ENCODE results near the gene MAGOH. TPM values are rescaled to one million over a fixed set of nuclear protein-coding genes. Genes with fewer than 3 reads are reported as not detected.
"Not testable (repeated sequence)": the region's sequence is repeated elsewhere in the genome, so short reads cannot be mapped to it uniquely, and the experiment has no call there.

MAGOH gene
- polyA plus RNA-seq, 3 donors, result 22.9 to 70.8 (median 69.2) TPM

GRCh38 chr1:53186533-53186932, 51.8 kb downstream of the MAGOH start:
- H3K4me3 Mint-ChIP-seq, result no peak overlapping the region
- H2AFZ ChIP-seq (ENCODE audit: insufficient read depth, low read depth, low read length, poor library complexity, severe bottlenecking), result no peak overlapping the region
- no peak overlapping the region for H3K27ac ChIP-seq (ENCODE audit: low read depth in 1 of 2, low read length in 2 of 2)
- no peak for DNase-seq
- intact Hi-C loops (cut with micrococcal nuclease), result no loop called here
- no peaks in the 10 kb centered on the region for H3K4me1 Mint-ChIP-seq
- no peak overlapping the region for H3K4me3 ChIP-seq (replicated peaks in 1 of 3; ENCODE audit: low read depth in 2 of 3, low read length in 3 of 3)
- H3K9me3 ChIP-seq (replicated peaks in 1 of 2; ENCODE audit: control insufficient read depth in 1 of 2, insufficient read depth in 1 of 2, low read length in 2 of 2), result peaks cover 0 to 6% of the 10 kb centered on the region in 2 donors
- no peak overlapping the region for H3K4me2 ChIP-seq (replicated peaks; ENCODE audit: extremely low read depth, low read length, poor library complexity, severe bottlenecking)
- no peaks in the 10 kb centered on the region for H3K9me3 Mint-ChIP-seq
- no peaks in the 10 kb centered on the region for H4K20me1 ChIP-seq (ENCODE audit: insufficient read depth, low read length)
- no peak overlapping the region for H3K9ac ChIP-seq (ENCODE audit: insufficient read depth, low read length, poor library complexity, severe bottlenecking)
- H3K36me3 ChIP-seq (replicated peaks in 1 of 2; ENCODE audit: control insufficient read depth in 1 of 2, insufficient read depth in 2 of 2, low read length in 2 of 2), result no peaks in the 10 kb centered on the region
- no peaks in the 10 kb centered on the region for H3K79me2 ChIP-seq (ENCODE audit: insufficient read depth, low read length)
- H3K4me1 ChIP-seq (ENCODE audit: control insufficient read depth in 1 of 2, insufficient read depth in 2 of 2, low read length in 2 of 2), result no peaks in the 10 kb centered on the region
- no peaks in the 10 kb centered on the region for H3K27me3 ChIP-seq (ENCODE audit: control insufficient read depth in 2 of 2, insufficient read depth in 2 of 2, low read length in 2 of 2)
- TF ChIP-seq CTCF (IDR thresholded peaks at IDR 0.05), result no peak
- peak overlapping the region in 1 of 7 donors; percentile 72 for H3K27ac Mint-ChIP-seq
- WGBS (ENCODE audit: insufficient coverage), result no CpG with 5 or more reads among the region's 3 CpGs
- no peaks in the 10 kb centered on the region for H3K36me3 Mint-ChIP-seq
- H3K27me3 Mint-ChIP-seq (ENCODE audit: low read depth in 3 of 3), result peaks cover 0 to 3% (median 2%) of the 10 kb centered on the region in 3 donors

- H3K27ac Mint-ChIP-seq; H4K20me1 ChIP-seq (ENCODE audit: insufficient read depth, low read length); DNase-seq; H3K27ac ChIP-seq (ENCODE audit: low read depth in 1 of 2, low read length in 2 of 2); H3K4me3 ChIP-seq (replicated peaks in 1 of 3; ENCODE audit: low read depth in 2 of 3, low read length in 3 of 3); intact Hi-C loops (cut with micrococcal nuclease); H3K79me2 ChIP-seq (ENCODE audit: insufficient read depth, low read length); H3K9me3 ChIP-seq (replicated peaks in 1 of 2; ENCODE audit: control insufficient read depth in 1 of 2, insufficient read depth in 1 of 2, low read length in 2 of 2); H3K4me1 Mint-ChIP-seq; H3K9ac ChIP-seq (ENCODE audit: insufficient read depth, low read length, poor library complexity, severe bottlenecking); H3K27me3 Mint-ChIP-seq (ENCODE audit: low read depth in 3 of 3); H3K9me3 Mint-ChIP-seq; H3K27me3 ChIP-seq (ENCODE audit: control insufficient read depth in 2 of 2, insufficient read depth in 2 of 2, low read length in 2 of 2); H3K36me3 ChIP-seq (replicated peaks in 1 of 2; ENCODE audit: control insufficient read depth in 1 of 2, insufficient read depth in 2 of 2, low read length in 2 of 2); H3K36me3 Mint-ChIP-seq; H3K4me2 ChIP-seq (replicated peaks; ENCODE audit: extremely low read depth, low read length, poor library complexity, severe bottlenecking); H3K4me3 Mint-ChIP-seq; H2AFZ ChIP-seq (ENCODE audit: insufficient read depth, low read depth, low read length, poor library complexity, severe bottlenecking); H3K4me1 ChIP-seq (ENCODE audit: control insufficient read depth in 1 of 2, insufficient read depth in 2 of 2, low read length in 2 of 2): not testable (repeated sequence)
- TF ChIP-seq CTCF (IDR thresholded peaks at IDR 0.05), result peak; percentile 64
- no CpG with 5 or more reads among the region's 2 CpGs for WGBS (ENCODE audit: insufficient coverage)
Measured at GRCh38 chr1:53185955-53186297, 52.4 kb downstream of the MAGOH start.
